COLO829 (cell line): ENCODE measurements around the gene LY6G5B.

Source experiments
- DNase-seq: peaks from one replicate; pipeline ENCODE4 v3.0.0; 2012; ENCODE audit warnings: low spot score

The LY6G5B gene

GRCh38 chr6:31715022-31715958, 45.5 kb downstream of the LY6G5B start, which contains the start of gene LY6G6D:
TSS of gene LY6G6D (plus strand) at chr6:31715348. CDS start at chr6:31715356, 8 bp downstream.
- DNase-seq, result no peak

GRCh38 chr6:31717499-31718222, 47.9 kb downstream of the LY6G5B start:
- DNase-seq, result no peak

- DNase-seq, result no peak
Observed at GRCh38 chr6:31718265-31718664, 48.5 kb downstream of the LY6G5B start.

GRCh38 chr6:31719001-31719400, 49.2 kb downstream of the LY6G5B start:
- no peak for DNase-seq

GRCh38 chr6:31720196-31720770, 50.5 kb downstream of the LY6G5B start:
- DNase-seq, result no peak

- no peak for DNase-seq
Observed at GRCh38 chr6:31721351-31722020, 51.7 kb downstream of the LY6G5B start, which contains the start of gene LY6G6C. TSS of gene LY6G6C (minus strand) at chr6:31721746. CDS start at chr6:31721679, 67 bp downstream.

GRCh38 chr6:31722173-31722572, 52.4 kb downstream of the LY6G5B start:
- DNase-seq, result no peak
